K562 (cell line): ENCODE data around the gene AARS1. TPM values are rescaled to one million over a fixed set of nuclear protein-coding genes. Genes with fewer than 3 reads are reported as not detected.
A peak's percentile ranks its signal among the peaks of the same experiment; 100 is the strongest.

Source experiments
- ATAC-seq: fragments of 200-7000 bp; cut with Tn5 transposase; 3 replicates; pipeline ENCODE4 v1.9.1; 2020; ENCODE audit warnings: moderate library complexity
- BruUV-seq: library from RNA; stranded (reverse); fragments of 400-500 nt; replicated peaks from 2 replicates; lab custom pipeline; 2021; lab: Mats Ljungman, UMichigan
- CTCF ChIA-PET: fragments of 300-600 bp; formaldehyde crosslinking; extraction: SDS; loops from one replicate; lab custom pipeline; 2021; ENCODE audit warnings: low intra/inter-chr PET ratio; lab: Yijun Ruan, JAX
- POLR2A ChIA-PET: fragments of 300-600, 350-650 bp; sonication (Branson Sonifier 250); formaldehyde crosslinking; extraction: SDS; loops from one replicate; lab custom pipeline; 2021; ENCODE audit warnings: antibody characterized with exemption, inconsistent platforms; lab: Yijun Ruan, JAX
- DNase-seq, 4 experiments: peaks; one replicate each; pipeline versions ENCODE4 v3.0.0 to v3.0.0-alpha.2; 2011 to 2018; ENCODE audit warnings: low spot score in 3 of 4, mixed read lengths in 3 of 4; ENCODE audit errors: extremely low read depth in 1 of 4
- FAIRE-seq: peaks from 2 replicates; lab custom pipeline; 2011; peaks lifted over from hg19 to GRCh38; lab: Jason Lieb, UNC
- H2AFZ ChIP-seq: 2 replicates; pipeline ENCODE4 v1.6.0; 2011; ENCODE audit warnings: low read depth, low read length, control low read depth, inconsistent platforms
- H3K27ac ChIP-seq: fragments of 200-600 bp; 3 replicates; pipeline ENCODE4 v1.8.0; 2011; ENCODE audit warnings: low read depth, mild to moderate bottlenecking, control low read depth, inconsistent platforms, low read length, moderate library complexity, mixed read lengths; ENCODE audit errors: extremely low read depth
- H3K27me3 ChIP-seq, 2 experiments: fragments of 300-600 bp in 1 of 2; 2 replicates in 1 of 2; 3 replicates in 1 of 2; pipeline versions ENCODE4 v1.6.0 to v1.8.0; 2011; ENCODE audit warnings: inconsistent platforms in 2 of 2, low read length in 2 of 2, mild to moderate bottlenecking in 1 of 2, mixed read lengths in 1 of 2, moderate library complexity in 1 of 2; ENCODE audit not compliant: control insufficient read depth in 2 of 2, insufficient read depth in 2 of 2
- H3K36me3 ChIP-seq: fragments of 300-600 bp; 3 replicates; pipeline ENCODE4 v1.8.0; 2011; ENCODE audit warnings: mild to moderate bottlenecking, low read length, inconsistent platforms; ENCODE audit not compliant: control insufficient read depth, insufficient read depth
- H3K4me1 ChIP-seq, 2 experiments: fragments of 200-600 bp in 1 of 2; replicated peaks in 1 of 2; 2 replicates in 1 of 2; 3 replicates in 1 of 2; pipeline versions ENCODE4 v1.5.1 to v1.8.0; 2011; ENCODE audit warnings: inconsistent platforms in 2 of 2, low read length in 2 of 2, mild to moderate bottlenecking in 1 of 2, mixed read lengths in 1 of 2, moderate library complexity in 1 of 2; ENCODE audit not compliant: control insufficient read depth in 2 of 2, insufficient read depth in 2 of 2
- H3K4me2 ChIP-seq: 2 replicates; pipeline ENCODE4 v1.6.1; 2011; ENCODE audit warnings: low read length, control low read depth, inconsistent platforms, mixed read lengths; ENCODE audit not compliant: insufficient read depth
- H3K4me3 ChIP-seq: fragments of 200-600 bp; sonication (generic), shearing (Covaris generic); 2 replicates; pipeline ENCODE4 v1.5.1; 2016; ENCODE audit warnings: control low read depth, inconsistent platforms
- H3K79me2 ChIP-seq: fragments of 200-600 bp; 3 replicates; pipeline ENCODE4 v1.8.0; 2011; ENCODE audit warnings: low read length, inconsistent platforms; ENCODE audit not compliant: control insufficient read depth, insufficient read depth
- H3K9ac ChIP-seq, 2 experiments: 2 replicates each; pipeline versions ENCODE4 v1.6.0 to v1.6.1; 2011; ENCODE audit warnings: low read depth in 2 of 2, low read length in 2 of 2, control low read depth in 1 of 2, inconsistent platforms in 1 of 2, mild to moderate bottlenecking in 1 of 2, mixed read lengths in 1 of 2; ENCODE audit not compliant: insufficient read depth in 1 of 2
- H3K9me1 ChIP-seq: one replicate; pipeline ENCODE4 v1.6.0; 2011; ENCODE audit warnings: inconsistent platforms, mild to moderate bottlenecking, low read length, moderate library complexity; ENCODE audit not compliant: control insufficient read depth, insufficient read depth
- H3K9me3 ChIP-seq: replicated peaks from 2 replicates; pipeline ENCODE4 v1.5.1; 2011; ENCODE audit warnings: low read depth, low read length, inconsistent platforms; ENCODE audit not compliant: control insufficient read depth, insufficient read depth
- H4K20me1 ChIP-seq: replicated peaks from 2 replicates; pipeline ENCODE4 v1.6.1; 2011; ENCODE audit warnings: low read length, inconsistent platforms, mixed read lengths; ENCODE audit not compliant: control insufficient read depth, insufficient read depth
- CCNT2 ChIP-seq: IDR thresholded peaks from 2 replicates; pipeline ENCODE4 v1.6.1; 2011; ENCODE audit warnings: borderline replicate concordance, low read depth, mild to moderate bottlenecking, moderate library complexity, mixed read lengths, low read length; ENCODE audit not compliant: insufficient read length; ENCODE audit errors: extremely low read depth
- CHD4 ChIP-seq: fragments of 200-600 bp; sonication (generic); IDR thresholded peaks from 3 replicates; pipeline ENCODE4 v1.6.1; 2012; ENCODE audit warnings: low read depth, mild to moderate bottlenecking, mixed read lengths, low read length, inconsistent platforms; ENCODE audit not compliant: insufficient read depth, insufficient replicate concordance, poor library complexity, severe bottlenecking
- GABPB1 ChIP-seq: sonication (generic); formaldehyde crosslinking; IDR thresholded peaks from 2 replicates; pipeline ENCODE4 v1.8.0; 2022; ENCODE audit warnings: mild to moderate bottlenecking, missing genetic modification reagents
- HDAC2 ChIP-seq: fragments of 450-650 bp; IDR thresholded peaks from 2 replicates; pipeline ENCODE4 v1.6.1; 2016; ENCODE audit warnings: mild to moderate bottlenecking
- MAFK ChIP-seq: IDR thresholded peaks from 2 replicates; pipeline ENCODE4 v1.6.1; 2011; ENCODE audit warnings: low read length, improper control_type of control experiment
- MBD2 ChIP-seq: sonication (generic); IDR thresholded peaks from 2 replicates; pipeline ENCODE4 v1.6.1; 2016; ENCODE audit warnings: low read depth, borderline replicate concordance
- MYC ChIP-seq, 2 experiments: fragments of 250-450 bp in 1 of 2; sonication (Bioruptor Pico) in 1 of 2; IDR thresholded peaks; 2 replicates each; pipeline versions ENCODE4 v1.5.1 to v1.6.1; 2012 to 2021; ENCODE audit warnings: low read depth in 2 of 2, borderline replicate concordance in 1 of 2, improper control_type of control experiment in 1 of 2, low read length in 1 of 2, mild to moderate bottlenecking in 1 of 2, moderate library complexity in 1 of 2
- POLR2A ChIP-seq: fragments of 450-650 bp; conservative IDR thresholded peaks from 2 replicates; pipeline ENCODE4 v1.6.1; 2016
- POLR2B ChIP-seq: fragments of 450-650 bp; IDR thresholded peaks from 2 replicates; pipeline ENCODE4 v1.6.1; 2018; ENCODE audit warnings: low read depth; ENCODE audit not compliant: partially characterized antibody
- POLR2G ChIP-seq: fragments of 200-400 bp; formaldehyde crosslinking; IDR thresholded peaks from 2 replicates; pipeline ENCODE4 v1.6.1; 2017; ENCODE audit warnings: low read depth, mild to moderate bottlenecking, antibody characterized with exemption, low read length, moderate library complexity
- RBFOX2 ChIP-seq: fragments of 200-400 bp; formaldehyde crosslinking; IDR thresholded peaks from 2 replicates; pipeline ENCODE4 v1.6.1; 2017; ENCODE audit warnings: low read depth, mild to moderate bottlenecking, low read length, moderate library complexity
- RBM22 ChIP-seq: fragments of 200-400 bp; formaldehyde crosslinking; IDR thresholded peaks from 2 replicates; pipeline ENCODE4 v1.6.1; 2018; ENCODE audit warnings: low read length, low read depth; ENCODE audit not compliant: poor library complexity, severe bottlenecking
- STAT5A ChIP-seq: IDR thresholded peaks from 2 replicates; pipeline ENCODE4 v1.6.1; 2012; ENCODE audit warnings: low read length, inconsistent platforms, borderline replicate concordance
- SUPT5H ChIP-seq: fragments of 450-650 bp; IDR thresholded peaks from 2 replicates; pipeline ENCODE4 v1.6.1; 2016
- THRAP3 ChIP-seq: fragments of 450-650 bp; IDR thresholded peaks from 2 replicates; pipeline ENCODE4 v1.6.1; 2016; ENCODE audit warnings: mild to moderate bottlenecking, inconsistent platforms, borderline replicate concordance
- ZNF24 ChIP-seq: fragments of 450-650 bp; IDR thresholded peaks from 2 replicates; pipeline ENCODE4 v1.6.1; 2016
- ZNF436 ChIP-seq: fragments of 250-450, 450-650 bp; sonication (Bioruptor Pico); formaldehyde crosslinking; IDR thresholded peaks from 2 replicates; pipeline ENCODE4 v1.7.0; 2020; ENCODE audit warnings: mild to moderate bottlenecking
- ZNF57 ChIP-seq: fragments of 450-650 bp; formaldehyde crosslinking; IDR thresholded peaks from 2 replicates; pipeline ENCODE4 v1.4.0; 2020; ENCODE audit warnings: mild to moderate bottlenecking, moderate library complexity
- ZNF717 ChIP-seq: fragments of 250-450 bp; sonication (Bioruptor Pico); IDR thresholded peaks from 2 replicates; pipeline ENCODE4 v1.5.0; 2021
- ZNF785 ChIP-seq: fragments of 250-450 bp; sonication (Bioruptor Pico); IDR thresholded peaks from 2 replicates; pipeline ENCODE4 v1.4.0; 2020; ENCODE audit warnings: mild to moderate bottlenecking
- WGBS: fragments of 100-300 bp; shearing (Covaris generic); methylation state at CpG from one replicate; pipeline ENCODE4 v1.1.6; 2016; ENCODE audit warnings: low coverage, mixed read lengths; ENCODE audit not compliant: insufficient coverage; ENCODE audit errors: missing lambda C conversion rate; 5-methylcytosine and 5-hydroxymethylcytosine counted together
- in situ Hi-C: fragments of 300-500 bp; cut with MboI; formaldehyde crosslinking; loops from 4 replicates; pipeline ENCODE4 v1.15.0; 2018; ENCODE audit warnings: inconsistent platforms, mixed read lengths
- intact Hi-C: fragments of 100-400 bp; cut with micrococcal nuclease; formaldehyde crosslinking; loops from 2 replicates; pipeline ENCODE4 v1.14.2; 2022
- polyA plus RNA-seq, 8 experiments: library from polyadenylated mRNA; depleted of rRNA in 4 of 8; stranded (reverse) in 5 of 8; unstranded in 3 of 8; fragments of >200 nt; fragmentation: Nextera tagmentation in 2 of 8; fragmentation: Illumina TruSeq in 1 of 8; extraction: Ambion mirVana in 2 of 8; extraction: Trizol in 1 of 8; gene quantifications; 2 replicates each; pipeline versions ENCODE4 v1.2.1 to v1.2.3, GENCODE V29; 2011 to 2014; ENCODE audit warnings: inconsistent platforms in 1 of 8, missing spikeins in 1 of 8
- total RNA-seq, 7 experiments: library from RNA; depleted of rRNA in 6 of 7; stranded (reverse); fragments of >200 nt in 6 of 7; fragmentation: Illumina TruSeq in 2 of 7; extraction: Trizol in 2 of 7; gene quantifications; 2 replicates each; pipeline versions ENCODE4 v1.2.1 to v1.2.3, GENCODE V29; 2011 to 2021; ENCODE audit warnings: low replicate concordance in 1 of 7
- TF ChIP-seq, protein P1 (sequence below): fragments of 250-450 bp; sonication (Bioruptor Pico); IDR thresholded peaks from 2 replicates; pipeline ENCODE4 v1.5.0; 2021

Gene AARS1
- total and polyA plus RNA-seq, 9 of the 15 experiments (the other 6 are each of a cell fraction or from before 2014, with no cell fraction given), result 50.1 to 235 (median 174) TPM

DNA sequence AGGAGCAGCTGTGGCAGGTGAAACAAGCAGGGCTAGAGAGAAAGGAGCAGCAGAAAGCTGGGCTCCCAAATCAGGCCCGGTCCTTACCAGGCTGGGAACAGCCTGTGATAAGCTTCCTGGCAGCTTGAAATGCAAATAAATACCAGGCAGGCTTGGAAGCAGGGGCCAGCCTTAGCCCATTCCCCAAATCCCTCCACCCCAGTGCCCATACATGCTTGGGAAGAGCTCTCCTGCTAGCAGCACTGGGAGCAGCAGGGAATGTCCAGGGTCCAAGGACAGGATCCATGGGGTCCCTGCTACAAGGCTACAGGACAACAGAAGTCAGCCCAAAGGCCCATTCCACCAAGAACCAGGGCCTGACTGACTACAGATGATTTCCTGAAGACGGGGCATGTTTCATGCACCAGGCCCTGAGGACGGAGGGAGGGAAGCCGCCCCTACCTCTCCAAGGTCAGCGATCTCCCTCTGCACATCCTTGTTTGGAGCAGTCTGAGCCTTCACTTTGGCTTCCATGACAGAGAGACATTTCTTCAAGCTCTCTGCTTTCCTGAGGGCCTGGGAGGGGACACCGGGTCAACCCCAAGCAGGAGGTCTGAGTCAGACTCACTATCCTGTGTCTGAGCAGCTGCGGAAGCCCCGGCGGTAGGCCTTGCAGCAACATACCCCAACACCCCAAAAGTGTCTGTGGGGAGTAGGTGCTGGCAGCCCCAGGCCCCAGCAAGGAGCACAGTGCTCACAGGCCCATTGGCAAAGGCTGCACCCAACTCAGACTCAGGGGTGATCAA, 34.9 kb downstream of the AARS1 start:
- Histone ChIP-seq H3K9ac (peak overlapping the region in 1 of 2 experiments; percentile 48; a peak in 1 of 4 replicates), H2AFZ (no peak overlapping the region), H3K9me1 (peaks cover 2% of the 10 kb centered on the region), H3K4me2 (no peak overlapping the region), H4K20me1 (peaks cover 33% of the 10 kb centered on the region), H3K9me3 (no peaks in the 10 kb centered on the region), H3K36me3 (peaks cover 82% of the 10 kb centered on the region), H3K27me3 (no peaks in the 10 kb centered on the region), H3K27ac (no peak overlapping the region), H3K79me2 (peaks cover 23% of the 10 kb centered on the region), H3K4me1 (peaks cover 3 to 20% of the 10 kb centered on the region in 2 experiments; a peak in 4 of 5 replicates), H3K4me3 (no peak overlapping the region)
- CTCF ChIA-PET, result interaction anchor here (0.6 kb wide), 1 partner anchor 742 kb away, joined by 3 read pairs; no protein-coding TSS in a partner anchor
- intact Hi-C loops (no loop called here), in situ Hi-C loops (no loop called here)
- DNase-seq (peak in 1 of 4 experiments; percentile 6), FAIRE-seq (no peak), ATAC-seq (no peak)
- POLR2A ChIA-PET, result interaction anchor here (0.6 to 4.9 kb wide), 8 partner anchors 8 to 399 kb away, joined by 3 to 57 read pairs (median 5); partner anchors contain the start of gene AARS1
- 89% methylated on average over 9 of the region's 9 CpGs for WGBS
- BruUV-seq, result no TSS peak
- no peak for TF ChIP-seq ZNF785 (CRISPR knock-in tag)
- no peak for TF ChIP-seq MBD2
- peak; percentile 37; the same call in 1 of the 2 replicates for TF ChIP-seq RBFOX2
- TF ChIP-seq POLR2G, result peak; percentile 72
- TF ChIP-seq ZNF436 (CRISPR knock-in tag), result no peak
- no peak for TF ChIP-seq ZNF24
- peak; percentile 18; the same call in 1 of the 2 replicates for TF ChIP-seq SUPT5H
- no peak for TF ChIP-seq MAFK
- no peak for TF ChIP-seq MYC (IDR thresholded peaks at IDR 0.05; ENCODE audit: low read depth, low read length)
- no peak for TF ChIP-seq MYC (CRISPR knock-in tag; IDR thresholded peaks at IDR 0.05; ENCODE audit: borderline replicate concordance, low read depth)
- 0 out of 2 replicates have a peak, but pooled peaks have one; percentile 3 for TF ChIP-seq POLR2A
- TF ChIP-seq, protein P1, sequence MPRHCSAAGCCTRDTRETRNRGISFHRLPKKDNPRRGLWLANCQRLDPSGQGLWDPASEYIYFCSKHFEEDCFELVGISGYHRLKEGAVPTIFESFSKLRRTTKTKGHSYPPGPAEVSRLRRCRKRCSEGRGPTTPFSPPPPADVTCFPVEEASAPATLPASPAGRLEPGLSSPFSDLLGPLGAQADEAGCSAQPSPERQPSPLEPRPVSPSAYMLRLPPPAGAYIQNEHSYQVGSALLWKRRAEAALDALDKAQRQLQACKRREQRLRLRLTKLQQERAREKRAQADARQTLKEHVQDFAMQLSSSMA (CRISPR knock-in tag), result 0 out of 2 replicates have a peak, but pooled peaks have one; percentile 21
- TF ChIP-seq CCNT2, result peak; percentile 28
- TF ChIP-seq CHD4, result no peak
- no peak for TF ChIP-seq ZNF57 (CRISPR knock-in tag)
- 0 out of 2 replicates have a peak, but pooled peaks have one; percentile 77 for TF ChIP-seq ZNF717 (CRISPR knock-in tag)
- TF ChIP-seq HDAC2, result no peak
- peak; percentile 12 for TF ChIP-seq POLR2B
- TF ChIP-seq THRAP3, result no peak
- TF ChIP-seq RBM22, result peak; percentile 73
- no peak for TF ChIP-seq STAT5A
- no peak for TF ChIP-seq GABPB1 (CRISPR knock-in tag)
